DMS79 treated with DMSO at 0.1 percent for 48 hours (cell line): ENCODE data around the gene STARD7.
"Not testable (repeated sequence)": the region's sequence is repeated elsewhere in the genome, so short reads cannot be mapped to it uniquely, and the experiment has no call there.

ENCODE experiments used
- DNase-seq: peaks from one replicate; lab custom pipeline; 2025; lab: John Stamatoyannopoulos, UW

STARD7 gene

DNA sequence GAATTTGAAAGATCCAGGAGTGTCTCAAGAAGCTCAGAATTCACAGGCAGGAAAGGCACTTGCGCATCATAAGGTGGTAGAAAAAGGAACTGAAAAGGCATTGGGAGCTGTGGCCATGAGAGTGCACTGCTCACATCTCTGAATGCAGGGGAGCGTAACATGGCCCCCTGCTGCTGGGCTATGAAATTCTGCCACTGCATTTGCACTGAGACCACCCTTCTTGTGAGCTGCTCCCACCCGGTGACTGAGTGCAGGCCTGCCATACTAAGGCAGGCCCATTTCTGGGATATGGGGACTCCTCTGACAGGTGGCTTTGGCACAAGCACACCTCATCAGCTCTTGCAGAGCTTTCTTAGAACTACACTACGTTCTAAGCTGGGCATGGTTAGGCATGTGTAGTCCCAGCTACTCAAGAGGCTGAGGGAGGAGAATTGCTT is 25.3 kb upstream of the STARD7 start:
- no peak for DNase-seq

DNA sequence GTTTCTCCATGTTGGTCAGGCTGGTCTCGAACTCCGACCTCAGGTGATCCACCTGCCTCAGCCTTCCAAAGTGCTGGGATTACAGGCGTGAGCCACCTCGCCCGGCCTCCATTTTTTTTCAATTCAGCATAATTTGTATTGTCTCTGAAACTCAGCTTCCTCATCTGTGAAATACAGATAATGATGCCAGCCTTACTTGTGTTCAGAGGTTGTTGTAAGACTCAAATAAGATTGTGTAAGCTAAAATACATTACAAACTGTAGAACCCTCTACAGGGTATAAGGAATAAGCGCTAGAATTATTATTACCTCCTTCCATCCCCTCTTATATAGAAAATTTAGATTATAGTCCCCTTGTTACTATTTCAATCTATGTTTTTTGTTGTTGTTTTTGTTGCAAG is 24.8 kb upstream of the STARD7 start:
- DNase-seq, result no peak

DNA sequence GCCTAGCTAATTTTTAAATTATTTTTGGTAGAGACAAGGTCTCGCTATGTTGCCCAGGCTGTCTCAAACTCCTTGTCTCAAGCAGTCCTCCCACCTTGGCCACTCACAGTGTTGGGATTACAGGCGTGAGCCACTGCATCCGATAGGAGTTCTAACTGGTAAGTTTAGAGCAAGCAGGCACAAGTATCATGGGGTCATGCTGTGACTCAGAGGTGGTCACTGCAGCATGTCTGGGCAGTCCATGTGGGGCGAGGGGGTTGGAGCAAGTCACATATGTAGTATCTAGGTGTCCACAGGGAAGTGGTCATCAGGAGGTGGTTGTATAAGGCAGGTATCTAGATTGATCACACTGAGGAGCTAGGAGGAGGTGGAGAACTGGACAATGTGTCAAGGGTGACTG is 22.7 kb upstream of the STARD7 start:
- no peak for DNase-seq

DNA sequence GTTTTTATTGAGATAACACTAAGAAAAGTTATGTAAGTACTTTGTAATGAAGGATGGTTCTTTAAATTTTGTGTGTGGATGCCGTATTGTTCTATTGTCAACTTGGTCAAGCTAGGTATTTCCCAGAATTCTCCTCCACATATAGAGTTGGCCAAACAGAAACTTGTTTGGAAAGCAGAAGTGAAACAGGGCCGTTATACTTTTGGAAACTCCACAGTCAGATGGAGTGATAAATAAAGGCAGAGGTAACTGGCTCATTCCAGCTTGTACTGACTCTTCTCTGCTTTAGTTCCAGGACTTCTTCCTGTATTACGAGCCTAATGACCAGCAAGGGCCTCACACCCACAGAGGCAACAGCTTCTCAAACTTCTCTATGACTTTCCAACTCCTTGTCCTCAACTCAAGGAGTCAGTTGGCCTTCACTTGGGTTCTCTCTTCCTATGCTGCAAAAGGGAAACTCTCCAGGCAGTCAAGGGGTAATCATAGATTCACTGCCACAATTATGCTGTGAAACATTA is 16.4 kb upstream of the STARD7 start:
- no peak for DNase-seq

DNA sequence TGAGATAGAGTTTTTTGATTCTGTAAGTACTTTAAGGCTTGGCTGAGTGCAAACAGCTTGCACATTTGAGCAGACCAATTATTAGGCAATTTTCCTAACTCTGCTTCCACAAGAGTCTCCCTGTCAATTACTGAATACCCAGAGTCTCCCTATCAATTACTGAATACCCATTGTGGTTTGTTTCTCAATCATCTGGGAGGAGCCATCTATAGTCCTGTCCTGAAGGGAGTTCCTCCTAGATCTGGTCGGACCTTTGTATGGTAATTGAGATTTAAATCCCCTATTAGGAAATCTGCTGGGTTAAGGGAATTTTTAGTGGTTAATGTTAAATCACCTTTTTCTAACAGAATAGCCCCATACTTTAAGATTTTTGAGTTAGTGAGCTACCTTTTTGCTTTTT is 12.5 kb upstream of the STARD7 start:
- DNase-seq, result not testable (repeated sequence)

DNA sequence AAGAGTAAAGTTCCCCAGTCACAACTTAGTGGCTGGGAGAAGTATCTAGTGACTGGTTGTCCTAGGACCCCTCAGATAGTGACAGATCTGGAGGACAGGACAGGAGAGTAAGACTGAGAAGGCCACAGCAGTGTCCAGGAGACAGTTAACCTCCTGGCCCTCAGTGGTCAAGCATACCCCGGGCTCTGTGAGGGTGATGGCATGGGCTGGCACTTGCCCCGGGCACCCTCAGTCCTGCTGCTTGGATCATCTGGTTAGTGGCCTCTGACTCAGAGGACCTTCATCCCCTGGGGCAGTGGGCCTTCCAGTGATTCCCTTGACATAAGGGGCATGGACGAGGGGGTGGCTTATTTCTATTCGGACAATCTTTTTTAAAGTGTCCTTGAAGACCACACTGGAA is 11.3 kb upstream of the STARD7 start:
- DNase-seq, result not testable (repeated sequence)

DNA sequence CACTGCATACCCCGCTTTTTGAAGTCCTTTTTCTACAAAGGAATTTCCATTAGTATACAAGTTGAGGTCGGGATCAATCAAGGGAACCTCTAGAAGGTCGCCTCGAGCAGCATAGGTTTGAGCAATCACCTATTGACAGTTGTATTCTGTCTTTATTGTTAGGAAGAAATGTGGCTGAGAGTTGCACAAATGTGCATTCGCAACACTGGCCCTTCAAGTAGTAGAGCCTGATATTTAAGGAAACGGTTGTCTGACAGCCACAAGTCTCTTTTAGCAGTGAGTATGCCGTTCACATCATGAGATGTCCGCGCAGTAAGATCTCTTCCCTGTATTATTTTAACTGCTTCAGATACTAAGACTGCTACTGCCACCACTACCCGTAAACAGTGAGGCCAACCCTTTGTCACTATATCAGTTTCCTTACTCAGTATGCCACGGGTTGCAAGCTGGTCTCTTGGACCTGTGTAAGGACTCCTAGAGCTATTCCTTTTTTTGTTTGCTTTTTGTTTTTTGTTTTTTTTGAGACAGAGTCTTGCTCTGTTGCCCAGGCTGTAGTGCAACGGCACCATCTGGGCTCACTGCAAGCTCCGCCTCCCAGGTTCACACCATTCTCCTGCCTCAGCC is 10.0 kb upstream of the STARD7 start:
- no peak for DNase-seq

DNA sequence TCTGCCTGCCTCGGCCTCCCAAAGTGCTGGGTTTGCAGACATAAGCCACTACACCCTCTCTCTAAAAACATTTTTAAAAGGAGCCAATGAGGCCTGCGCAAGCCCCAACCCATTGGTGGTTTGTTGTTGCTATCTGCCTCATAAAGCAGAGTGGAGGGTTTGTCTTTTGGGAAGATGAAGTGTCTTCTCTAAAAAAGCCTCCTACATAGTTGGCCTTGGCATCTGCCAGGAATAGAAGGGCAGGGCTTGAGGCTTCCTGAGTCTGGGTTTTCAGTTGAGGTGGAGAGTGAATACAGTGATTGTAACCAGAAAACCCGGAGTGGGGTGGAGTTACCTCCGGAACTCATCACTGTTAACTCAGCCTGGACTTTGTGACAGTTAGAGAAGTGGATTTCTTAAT is 5.9 kb upstream of the STARD7 start:
- no peak for DNase-seq

DNA sequence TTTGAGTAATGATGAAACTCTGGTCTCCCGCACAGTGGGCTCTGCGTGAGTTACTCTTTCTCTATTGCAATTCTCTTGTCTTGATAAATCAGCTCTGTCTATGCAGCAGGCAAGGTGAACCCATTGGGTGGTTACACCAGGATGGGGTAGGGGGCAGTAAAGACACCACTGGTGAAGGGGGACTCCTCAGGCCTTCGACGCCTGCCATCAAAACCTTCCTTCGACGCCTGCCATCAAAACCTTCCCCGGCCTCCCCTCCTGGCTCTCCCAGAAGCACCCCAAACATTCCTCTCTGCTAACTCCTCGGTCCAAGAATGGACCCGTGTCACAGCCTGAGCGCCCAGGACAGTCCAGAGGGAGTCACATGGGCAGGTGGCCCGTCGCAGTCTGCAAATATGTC is 4.8 kb upstream of the STARD7 start:
- no peak for DNase-seq

DNA sequence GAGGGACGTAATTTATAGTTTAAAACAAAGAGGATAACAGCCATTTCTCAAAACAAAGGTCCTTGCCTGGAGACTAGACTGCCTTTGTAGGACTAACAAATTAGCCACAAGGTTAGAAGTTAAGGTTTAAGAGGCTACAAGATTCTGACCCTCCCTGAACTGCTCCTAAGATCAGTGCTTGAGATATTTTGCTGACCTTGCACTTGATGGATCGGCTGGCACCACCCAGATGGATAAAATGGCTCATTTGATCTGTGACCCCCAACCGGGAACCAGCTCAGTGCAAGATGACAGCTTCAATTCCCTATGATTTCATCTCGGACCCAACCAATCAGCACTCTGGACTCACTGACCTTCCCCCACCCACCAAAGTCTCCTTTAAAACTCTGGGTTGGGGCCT is 3.7 kb upstream of the STARD7 start:
- DNase-seq, result no peak

DNA sequence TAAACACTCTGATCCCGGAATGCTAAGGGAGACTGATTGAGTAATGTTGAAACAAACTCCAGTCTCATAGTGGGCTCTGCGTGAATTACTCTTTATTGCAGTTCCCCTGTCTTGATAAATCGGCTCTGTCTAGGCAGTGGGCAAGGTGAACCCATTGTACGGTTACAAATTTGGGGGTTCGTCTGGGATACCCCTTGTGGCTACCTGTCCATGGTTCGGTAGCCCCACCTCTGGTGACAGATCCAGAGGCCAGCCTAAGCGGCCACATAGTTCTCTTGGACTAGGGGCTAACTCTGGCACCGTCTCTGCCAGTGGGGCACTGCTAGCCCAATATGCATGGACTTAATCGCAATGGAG is 1.1 kb upstream of the STARD7 start:
- no peak for DNase-seq

DNA sequence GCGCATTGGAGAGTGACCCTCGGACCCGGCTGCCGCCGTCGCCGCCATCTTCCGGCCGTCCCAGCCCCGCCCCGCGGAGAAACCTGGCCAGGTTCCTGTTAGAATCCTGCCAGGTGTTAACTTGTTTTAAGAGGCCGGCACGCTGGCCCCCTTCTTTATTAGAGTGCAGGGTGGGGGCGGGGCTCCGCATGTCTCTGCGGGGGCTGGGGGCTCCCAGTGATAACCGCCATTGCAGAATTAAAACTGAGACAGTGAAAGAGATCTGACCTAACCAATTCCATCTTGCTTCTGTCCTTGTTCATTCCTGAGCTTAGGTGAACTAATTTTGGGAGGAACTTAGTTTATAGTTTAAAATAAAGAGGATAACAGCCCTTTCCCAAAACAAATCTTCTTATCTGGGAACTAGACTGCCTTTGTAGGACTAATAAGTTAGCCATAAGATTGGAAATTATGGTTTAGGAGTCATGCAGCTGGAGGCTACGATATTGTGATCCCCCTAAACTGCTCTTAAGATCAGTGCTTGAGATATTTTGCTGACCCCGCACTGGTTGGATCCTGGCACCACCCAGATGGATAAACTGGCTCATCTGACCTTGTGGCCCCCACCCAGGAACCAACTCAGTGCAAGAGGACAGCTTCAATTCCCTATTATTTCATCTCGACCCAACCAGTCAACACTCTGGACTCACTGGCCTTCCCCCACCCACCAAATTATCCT is 543 bp upstream of the STARD7 start:
- peak; percentile 86 for DNase-seq

DNA sequence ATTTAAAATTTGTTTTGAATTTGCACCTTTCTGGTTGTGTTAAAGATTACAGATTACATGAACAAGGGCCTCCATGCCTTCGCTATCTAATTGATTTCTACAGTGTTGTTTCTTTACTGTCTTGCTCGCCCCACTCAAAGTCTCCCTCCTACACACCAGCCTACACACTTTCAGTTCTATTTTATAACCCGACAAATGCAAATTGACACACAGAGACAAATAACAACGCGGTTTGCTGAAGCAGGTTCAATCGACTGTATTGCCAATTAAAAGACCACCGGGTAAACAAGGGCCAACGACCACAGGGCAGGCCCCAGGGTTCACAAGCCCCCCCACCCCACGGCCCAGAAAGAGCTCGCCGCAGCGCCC is 869 bp downstream of the STARD7 start:
- no peak for DNase-seq

DNA sequence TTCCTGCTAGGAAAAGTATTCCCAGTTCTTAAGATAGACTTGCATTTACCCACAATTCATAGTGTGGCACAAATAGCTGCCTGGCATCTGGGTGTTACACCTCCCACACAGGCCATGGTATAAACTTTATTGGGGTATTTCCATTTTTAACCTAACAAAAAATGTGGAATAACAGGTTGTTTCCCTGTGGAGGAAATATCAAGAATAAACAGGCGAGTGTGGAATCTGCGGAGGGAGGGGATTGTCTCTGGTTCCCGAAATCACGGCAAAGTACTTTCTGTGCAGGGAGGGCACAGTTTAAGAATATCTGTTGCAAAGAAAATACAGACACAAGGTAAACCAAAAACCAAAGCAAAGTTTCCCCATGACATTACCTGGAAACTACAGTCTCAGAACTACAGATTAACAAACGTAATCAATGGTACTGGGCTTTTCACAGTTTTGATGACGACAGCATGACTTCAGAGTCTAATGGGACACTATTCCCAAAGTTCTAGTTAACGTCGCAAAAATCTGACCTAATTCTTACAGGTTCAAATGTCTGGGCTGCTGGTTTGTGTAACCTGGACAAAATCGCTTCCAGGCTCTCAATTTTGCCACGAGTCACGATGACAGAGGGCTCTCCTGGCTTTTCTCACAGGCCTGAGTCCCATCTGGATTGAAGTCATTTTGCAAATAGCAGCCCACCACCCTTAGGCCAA is 1.4 kb downstream of the STARD7 start:
- no peak for DNase-seq

DNA sequence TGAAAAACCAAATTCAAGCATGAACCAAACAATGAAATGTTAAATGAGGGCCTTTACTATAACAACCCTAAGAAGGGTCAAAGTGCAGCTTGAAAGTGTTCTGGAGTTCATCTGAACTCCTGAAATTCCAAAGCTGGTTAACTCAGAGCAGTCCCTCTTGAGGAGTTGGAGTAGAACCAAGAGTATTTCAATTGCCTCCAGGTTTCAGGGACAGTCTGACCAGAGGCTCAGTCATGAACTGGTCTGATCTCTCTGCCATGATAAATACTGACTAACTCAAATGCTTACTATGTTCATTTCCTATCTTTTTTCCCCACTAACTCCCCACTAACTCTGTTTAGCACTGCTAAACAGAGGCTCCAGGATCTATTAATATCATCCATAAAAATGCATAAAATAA is 2.7 kb downstream of the STARD7 start:
- DNase-seq, result no peak

DNA sequence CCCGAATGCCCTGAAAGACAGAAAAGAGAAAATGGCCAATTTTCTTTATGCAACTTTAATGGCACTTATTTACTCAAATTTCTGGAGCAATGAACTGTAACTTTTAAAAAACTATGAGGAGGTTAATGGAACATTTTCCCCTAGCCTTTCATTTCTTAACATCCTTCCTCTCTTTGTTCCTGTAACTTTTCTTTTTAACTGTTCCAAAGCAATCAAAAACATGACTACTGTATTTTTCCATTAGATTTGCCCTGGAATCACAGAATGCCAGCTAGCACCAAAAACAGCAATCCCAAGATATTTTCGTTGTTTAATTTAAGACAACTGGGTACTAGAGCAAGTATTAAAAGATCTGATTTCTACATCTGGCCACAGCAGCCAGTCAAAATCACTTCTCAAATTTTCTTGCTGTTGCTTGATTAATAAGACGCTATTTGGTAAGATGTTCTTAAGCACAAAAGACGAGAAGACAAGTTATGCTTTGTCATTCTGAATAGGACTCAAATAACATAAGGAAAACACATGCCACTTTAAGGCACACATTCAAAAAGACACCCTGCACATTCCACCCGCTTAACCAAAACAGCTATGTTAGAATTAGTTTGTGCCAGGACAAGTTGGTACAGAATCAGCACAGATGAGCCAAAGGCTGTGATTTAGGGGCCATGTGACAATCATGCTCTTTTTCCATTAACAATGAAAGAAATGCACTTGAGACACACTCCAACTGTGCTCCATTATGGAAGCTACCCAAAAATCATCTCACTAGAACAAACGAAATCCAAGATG is 3.6 kb downstream of the STARD7 start:
- DNase-seq, result peak; percentile 42

DNA sequence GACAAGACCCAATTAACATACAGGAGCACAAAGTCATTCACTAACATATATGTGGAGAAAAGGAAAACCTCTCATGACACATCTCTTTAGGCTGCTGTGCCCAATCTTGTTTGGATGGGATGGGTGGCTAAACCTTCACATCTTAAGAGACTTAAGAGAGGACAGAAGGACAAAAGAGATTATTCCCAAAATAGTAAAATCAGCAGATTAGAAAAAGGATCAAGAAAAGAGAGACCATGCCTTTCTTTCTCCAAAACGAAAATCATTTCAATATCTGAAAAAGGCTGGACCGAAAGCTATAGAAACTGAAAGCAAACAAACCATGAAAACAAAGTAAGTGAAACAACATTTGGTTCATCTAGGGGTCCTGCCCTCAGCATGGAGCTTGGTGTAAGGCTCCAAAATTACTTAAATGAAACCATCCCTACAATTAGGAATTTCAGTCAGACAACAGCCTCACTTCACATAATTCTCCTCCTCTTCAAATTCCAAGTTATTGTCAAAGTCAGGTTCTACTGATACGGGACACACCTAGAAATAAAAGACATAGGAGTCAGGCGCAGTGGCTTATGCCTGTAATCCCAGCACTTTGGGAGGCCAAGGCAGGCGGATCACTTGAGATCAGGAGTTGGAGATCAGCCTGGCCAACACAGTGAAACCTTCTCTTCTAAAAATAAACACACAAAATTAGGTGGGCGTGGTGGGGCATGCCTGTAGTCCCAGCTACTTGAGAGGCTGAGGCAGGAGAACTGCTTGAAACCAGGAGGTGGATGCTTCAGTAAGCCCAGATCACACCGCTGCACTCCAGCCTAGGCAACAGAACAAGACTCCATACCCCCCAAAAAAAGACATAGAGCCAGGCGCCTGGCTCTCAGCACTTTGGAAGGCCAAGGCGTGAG is 5.2 kb downstream of the STARD7 start:
- no peak for DNase-seq

DNA sequence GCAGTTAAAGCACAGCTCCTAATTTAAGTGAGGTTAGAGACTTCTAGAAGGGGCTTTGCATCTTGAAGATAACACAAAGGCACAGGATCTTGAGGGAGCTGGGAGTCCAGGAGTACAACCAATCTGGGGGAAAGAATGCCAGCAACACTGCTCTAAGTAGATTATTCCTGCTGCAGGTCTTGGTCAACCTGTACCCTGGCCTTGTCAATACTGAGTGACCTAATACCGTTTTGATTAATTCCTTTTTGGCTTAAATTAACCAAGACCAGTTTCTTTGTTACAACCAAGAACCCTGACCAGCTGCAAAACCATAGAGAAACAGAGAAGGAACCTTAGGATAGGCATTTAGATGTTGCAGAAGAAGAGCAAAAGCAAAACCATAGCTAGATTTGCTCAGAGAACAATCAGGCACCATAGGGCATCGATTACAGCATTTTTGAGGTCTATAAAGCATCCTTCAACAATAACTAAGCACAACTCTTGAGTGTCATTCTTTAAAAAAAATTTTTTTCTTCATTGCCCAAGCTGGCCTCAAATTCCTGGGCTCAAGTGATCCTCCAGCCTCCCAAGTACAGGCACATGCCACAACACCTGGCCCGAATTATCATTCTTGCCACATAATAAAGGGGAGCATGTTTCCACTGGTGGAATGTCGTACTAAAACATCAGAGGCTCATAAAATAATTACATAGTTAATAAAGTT is 6.3 kb downstream of the STARD7 start:
- no peak for DNase-seq

DNA sequence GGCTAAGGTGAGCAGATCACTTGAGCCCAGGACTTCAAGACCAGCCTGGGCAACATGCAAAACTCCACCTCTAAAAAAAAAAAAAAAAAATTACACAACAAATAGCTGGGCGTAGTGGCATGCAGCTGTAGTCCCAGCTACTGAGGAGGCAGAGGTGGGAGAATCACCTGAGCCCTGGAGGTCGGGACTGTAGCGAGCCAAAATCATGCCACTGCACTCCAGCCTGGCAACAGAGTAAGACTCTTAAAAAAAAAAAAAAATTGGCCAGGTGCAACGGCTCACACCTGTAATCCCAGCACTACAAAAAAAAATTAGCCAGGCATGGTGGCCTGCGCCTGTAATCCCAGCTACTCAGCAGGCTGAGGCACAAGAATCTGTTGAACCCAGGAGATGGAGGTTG is 7.3 kb downstream of the STARD7 start:
- DNase-seq, result no peak

DNA sequence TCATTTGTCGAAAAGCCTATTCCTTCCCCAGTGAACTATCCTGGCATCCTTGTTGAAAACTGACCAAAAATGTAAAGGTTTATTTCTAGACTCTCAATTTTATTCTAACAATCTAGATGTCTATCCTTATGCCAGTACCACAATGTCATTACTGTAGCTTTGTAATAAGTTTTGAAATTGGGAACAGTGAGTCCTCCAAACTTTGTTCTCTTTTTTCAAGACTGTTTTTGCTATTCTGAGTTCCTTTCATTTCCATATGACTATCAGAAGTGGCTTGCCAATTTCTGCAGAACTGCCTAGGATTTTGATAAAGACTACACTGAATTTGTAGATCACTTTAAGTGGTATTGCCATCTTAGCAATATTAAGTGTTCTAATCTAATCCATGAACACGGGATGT is 9.7 kb downstream of the STARD7 start:
- no peak for DNase-seq
